NCI-H510A treated with DMSO at 0.1 percent for 48 hours (cell line): Measurements from ENCODE around the gene SLC24A3.
A peak's percentile ranks its signal among the peaks of the same experiment; 100 is the strongest.
"Not testable (repeated sequence)": the region's sequence is repeated elsewhere in the genome, so short reads cannot be mapped to it uniquely, and the experiment has no call there.

Source experiments
- DNase-seq: peaks from one replicate; lab custom pipeline; 2025; lab: John Stamatoyannopoulos, UW

SLC24A3 gene

GRCh38 chr20:19748681-19749080 lies 536.2 kb downstream of the SLC24A3 start:
- DNase-seq = no peak

GRCh38 chr20:19749618-19750071 lies 537.2 kb downstream of the SLC24A3 start:
- DNase-seq = no peak

- no peak for DNase-seq
Observed at GRCh38 chr20:19750101-19750606, 537.7 kb downstream of the SLC24A3 start.

- DNase-seq = no peak
Observed at GRCh38 chr20:19750907-19751636, 538.6 kb downstream of the SLC24A3 start.

GRCh38 chr20:19754201-19754600 lies 541.8 kb downstream of the SLC24A3 start:
- DNase-seq = not testable (repeated sequence)

GRCh38 chr20:19756761-19757486 lies 544.5 kb downstream of the SLC24A3 start:
- DNase-seq = peak; percentile 80

- DNase-seq = peak; percentile 95
Observed at GRCh38 chr20:19757487-19758132, 545.2 kb downstream of the SLC24A3 start.

GRCh38 chr20:19758133-19758500 lies 545.7 kb downstream of the SLC24A3 start, which contains the start of gene RIN2:
Gene RIN2, plus strand, starts transcription at chr20:19758258. Its CDS starts 131,344 bp downstream, at chr20:19889602.
- DNase-seq = no peak

- DNase-seq = no peak
Observed at GRCh38 chr20:19758501-19759331, 546.3 kb downstream of the SLC24A3 start.

GRCh38 chr20:19760371-19760721 lies 547.9 kb downstream of the SLC24A3 start:
- no peak for DNase-seq

- no peak for DNase-seq
Observed at GRCh38 chr20:19761326-19761725, 548.9 kb downstream of the SLC24A3 start.

GRCh38 chr20:19761841-19762240 lies 549.4 kb downstream of the SLC24A3 start:
- no peak for DNase-seq

- no peak for DNase-seq
Observed at GRCh38 chr20:19764207-19764606, 551.8 kb downstream of the SLC24A3 start.

- no peak for DNase-seq
Observed at GRCh38 chr20:19765266-19765665, 552.8 kb downstream of the SLC24A3 start.

GRCh38 chr20:19765913-19766312 lies 553.5 kb downstream of the SLC24A3 start:
- DNase-seq = no peak

GRCh38 chr20:19767070-19767469 lies 554.6 kb downstream of the SLC24A3 start:
- DNase-seq = no peak

- no peak for DNase-seq
Observed at GRCh38 chr20:19768325-19768842, 555.9 kb downstream of the SLC24A3 start.

- no peak for DNase-seq
Observed at GRCh38 chr20:19769507-19769906, 557.1 kb downstream of the SLC24A3 start.

GRCh38 chr20:19770375-19770774 lies 557.9 kb downstream of the SLC24A3 start:
- DNase-seq = no peak

- DNase-seq = no peak
Observed at GRCh38 chr20:19771031-19771430, 558.6 kb downstream of the SLC24A3 start.
